Stimulated activated CD4-positive, alpha-beta T cell treated with anti-CD3 and anti-CD28 coated beads, Interleukin-12 subunit alpha, Interleukin-12 subunit beta, amount 100 ng/mL, for 48 hours (primary cell): ENCODE data around the gene TCEA2.

ENCODE experiments used
- DNase-seq, 3 donors: peaks; one replicate each; pipeline ENCODE4 v3.0.0-alpha.2; 2020; ENCODE audit warnings: low read depth in 2 of 3, low spot score in 1 of 3

TCEA2 gene

GRCh38 chr20:64048402-64049044 is 14.5 kb upstream of the TCEA2 start:
- no peak for DNase-seq

- DNase-seq, result no peak
Observed at GRCh38 chr20:64049060-64049877, 13.7 kb upstream of the TCEA2 start, which contains the start of gene SOX18. Gene SOX18, minus strand, starts transcription at chr20:64049639. Its CDS starts 123 bp downstream, at chr20:64049516.

GRCh38 chr20:64049878-64050260 is 13.1 kb upstream of the TCEA2 start:
- no peak for DNase-seq

- no peak for DNase-seq
Observed at GRCh38 chr20:64050261-64051032, 12.6 kb upstream of the TCEA2 start.

GRCh38 chr20:64051033-64051452 is 12.0 kb upstream of the TCEA2 start:
- DNase-seq, result no peak

GRCh38 chr20:64051561-64052325 is 11.3 kb upstream of the TCEA2 start:
- no peak for DNase-seq

- DNase-seq, result no peak
Observed at GRCh38 chr20:64052326-64052722, 10.7 kb upstream of the TCEA2 start.

- DNase-seq, result no peak
Observed at GRCh38 chr20:64052987-64053840, 9.8 kb upstream of the TCEA2 start.

- no peak for DNase-seq
Observed at GRCh38 chr20:64053841-64054661, 8.9 kb upstream of the TCEA2 start.

- DNase-seq, result no peak
Observed at GRCh38 chr20:64055396-64055892, 7.6 kb upstream of the TCEA2 start.

- no peak for DNase-seq
Observed at GRCh38 chr20:64055893-64056638, 6.9 kb upstream of the TCEA2 start.

GRCh38 chr20:64056639-64056888 is 6.4 kb upstream of the TCEA2 start:
- DNase-seq, result no peak

GRCh38 chr20:64056889-64057627 is 5.9 kb upstream of the TCEA2 start:
- no peak for DNase-seq

- DNase-seq, result peak; percentile 68 to 88 (median 77)
Observed at GRCh38 chr20:64057628-64058498, 5.1 kb upstream of the TCEA2 start.

- no peak for DNase-seq
Observed at GRCh38 chr20:64058536-64058935, 4.5 kb upstream of the TCEA2 start.

- no peak for DNase-seq
Observed at GRCh38 chr20:64062276-64062595, 762 bp upstream of the TCEA2 start.
